Vagina (tissue), 2 donors: ENCODE data around the gene GRXCR2.

Source experiments
- CTCF ChIP-seq, 3 experiments: fragments of 450-650 bp in 2 of 3; fragments of 200-600 bp in 1 of 3; sonication (generic) in 1 of 3; IDR thresholded peaks; one replicate each; pipeline ENCODE4 v1.5.1; 2017 to 2019; ENCODE audit warnings: antibody characterized with exemption in 3 of 3, mild to moderate bottlenecking in 2 of 3, moderate library complexity in 2 of 3
- POLR2AphosphoS5 ChIP-seq, 2 donors: sonication (generic); formaldehyde crosslinking; IDR thresholded peaks; one replicate each; pipeline ENCODE4 v1.9.0; 2017; ENCODE audit warnings: antibody characterized with exemption in 2 of 2, mild to moderate bottlenecking in 2 of 2, low read depth in 1 of 2; ENCODE audit not compliant: insufficient read depth in 1 of 2

DNA sequence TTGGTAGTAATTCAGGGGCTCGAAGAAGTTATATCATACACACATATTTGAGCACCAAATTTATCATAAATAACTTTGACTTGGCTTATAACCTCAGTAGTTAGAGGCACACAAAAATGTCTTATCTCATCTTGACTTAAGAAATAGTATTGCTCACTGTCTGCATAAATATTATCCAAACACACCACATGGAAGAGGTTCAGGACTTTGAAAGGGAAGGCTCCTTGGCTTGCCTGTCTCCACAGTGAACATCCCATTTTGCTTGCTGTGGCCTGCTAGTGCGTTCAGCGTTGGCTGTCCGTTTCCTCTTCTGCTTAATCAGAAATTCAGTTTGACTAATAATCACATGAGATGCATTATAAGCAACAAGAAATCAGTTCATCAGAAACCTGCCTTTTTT is 13.9 kb downstream of the GRXCR2 start:
- TF ChIP-seq CTCF (IDR thresholded peaks at IDR 0.05) = no peak
- TF ChIP-seq POLR2AphosphoS5 (IDR thresholded peaks at IDR 0.05; ENCODE audit: insufficient read depth in 1 of 2, low read depth in 1 of 2) = no peak
